H1 (cell line): ENCODE measurements around the gene YAF2. TPM values are rescaled to one million over a fixed set of nuclear protein-coding genes. Genes with fewer than 3 reads are reported as not detected.

Experiments
- CTCF ChIA-PET: fragments of 300-600 bp; sonication (Branson Sonifier 250); formaldehyde crosslinking; loops from one replicate; lab custom pipeline; 2021; ENCODE audit not compliant: partially characterized antibody; lab: Charles Lee
- POLR2A ChIA-PET: fragments of 300-600 bp; sonication (Branson Sonifier 250); formaldehyde crosslinking; loops from one replicate; lab custom pipeline; 2021; ENCODE audit warnings: inconsistent platforms; ENCODE audit not compliant: partially characterized antibody; lab: Charles Lee
- DNase-seq, 2 experiments: peaks; one replicate each; pipeline versions ENCODE4 v3.0.0 to v3.0.0-alpha.2; 2010 to 2022; ENCODE audit warnings: low spot score in 2 of 2, low read depth in 1 of 2, mixed read lengths in 1 of 2
- FAIRE-seq: peaks from 2 replicates; lab custom pipeline; 2011; peaks lifted over from hg19 to GRCh38; lab: Jason Lieb, UNC
- H2AFZ ChIP-seq: 2 replicates; pipeline ENCODE4 v1.8.1; 2012; ENCODE audit warnings: low read length, inconsistent platforms
- H2AK5ac ChIP-seq: 2 replicates; pipeline ENCODE4 v1.6.1; 2013; ENCODE audit warnings: low read depth, low read length
- H2BK120ac ChIP-seq: replicated peaks from 2 replicates; pipeline ENCODE3; 2013; ENCODE audit warnings: low read depth, low read length, inconsistent platforms
- H2BK12ac ChIP-seq: 2 replicates; pipeline ENCODE4 v1.6.1; 2013; ENCODE audit warnings: low read depth, low read length
- H2BK15ac ChIP-seq: 2 replicates; pipeline ENCODE4 v1.6.1; 2013; ENCODE audit warnings: low read length
- H2BK20ac ChIP-seq: 2 replicates; pipeline ENCODE4 v1.6.1; 2013; ENCODE audit warnings: low read length
- H2BK5ac ChIP-seq: 2 replicates; pipeline ENCODE4 v1.6.1; 2013; ENCODE audit warnings: low read depth, low read length
- H3K14ac ChIP-seq: 2 replicates; pipeline ENCODE4 v1.6.1; 2013; ENCODE audit warnings: inconsistent platforms; ENCODE audit not compliant: insufficient read length
- H3K18ac ChIP-seq: 2 replicates; pipeline ENCODE4 v1.6.1; 2013; ENCODE audit warnings: low read length; ENCODE audit errors: extremely low read depth
- H3K23ac ChIP-seq: 2 replicates; pipeline ENCODE4 v1.6.1; 2013; ENCODE audit warnings: inconsistent platforms; ENCODE audit not compliant: insufficient read length
- H3K23me2 ChIP-seq: 2 replicates; pipeline ENCODE4 v1.6.1; 2013; ENCODE audit warnings: low read depth, low read length
- H3K27ac ChIP-seq: 2 replicates; pipeline ENCODE4 v1.6.1; 2011; ENCODE audit warnings: low read depth, low read length, inconsistent platforms
- H3K27me3 ChIP-seq, 4 experiments: replicated peaks in 1 of 4; 1 replicate in 1 of 4; 2 replicates in 3 of 4; pipeline versions ENCODE4 v1.6.1 to v1.8.1; 2011 to 2013; ENCODE audit warnings: low read length in 3 of 4, mild to moderate bottlenecking in 3 of 4, inconsistent platforms in 2 of 4, mixed read lengths in 2 of 4, moderate library complexity in 1 of 4; ENCODE audit not compliant: control insufficient read depth in 3 of 4, insufficient read depth in 3 of 4; ENCODE audit errors: extremely low read depth in 1 of 4
- H3K36me3 ChIP-seq, 4 experiments: 2 replicates each; pipeline versions ENCODE4 v1.6.1 to v1.8.1; 2011 to 2013; ENCODE audit warnings: mild to moderate bottlenecking in 4 of 4, low read length in 3 of 4, moderate library complexity in 2 of 4, control low read depth in 1 of 4, inconsistent platforms in 1 of 4; ENCODE audit not compliant: insufficient read depth in 4 of 4, control insufficient read depth in 2 of 4
- H3K4ac ChIP-seq: replicated peaks from 2 replicates; pipeline ENCODE3; 2013; ENCODE audit warnings: low read length, low read depth, mixed read lengths, inconsistent platforms; ENCODE audit not compliant: insufficient read length
- H3K4me1 ChIP-seq, 4 experiments: replicated peaks in 1 of 4; 1 replicate in 1 of 4; 2 replicates in 3 of 4; pipeline versions ENCODE4 v1.6.1 to v1.8.1; 2011 to 2013; ENCODE audit warnings: low read length in 3 of 4, inconsistent platforms in 2 of 4, mixed read lengths in 1 of 4; ENCODE audit not compliant: insufficient read depth in 4 of 4, control insufficient read depth in 3 of 4
- H3K4me2 ChIP-seq, 2 experiments: 2 replicates each; pipeline versions ENCODE4 v1.6.1 to v1.8.1; 2011 to 2013; ENCODE audit warnings: low read depth in 2 of 2, low read length in 2 of 2, control low read depth in 1 of 2, inconsistent platforms in 1 of 2, mild to moderate bottlenecking in 1 of 2; ENCODE audit not compliant: insufficient read depth in 1 of 2
- H3K4me3 ChIP-seq, 4 experiments: fragments of 200-600, 300-600 bp in 1 of 4; sonication (generic), shearing (Covaris generic), sonication (Bioruptor Twin) in 1 of 4; 2 replicates each; pipeline versions ENCODE4 v1.5.1 to v1.8.1; 2011 to 2016; ENCODE audit warnings: low read length in 4 of 4, low read depth in 3 of 4, control low read depth in 2 of 4, inconsistent platforms in 2 of 4, mild to moderate bottlenecking in 2 of 4, mixed read lengths in 1 of 4, moderate library complexity in 1 of 4; ENCODE audit not compliant: insufficient read depth in 2 of 4; ENCODE audit errors: extremely low read depth in 1 of 4
- H3K56ac ChIP-seq: replicated peaks from 2 replicates; pipeline ENCODE3; 2013; ENCODE audit warnings: low read depth, mild to moderate bottlenecking, mixed read lengths, low read length, inconsistent platforms; ENCODE audit not compliant: insufficient read length
- H3K79me1 ChIP-seq: 2 replicates; pipeline ENCODE4 v1.6.1; 2013; ENCODE audit warnings: low read depth, low read length, control low read depth
- H3K79me2 ChIP-seq, 2 experiments: 2 replicates each; pipeline versions ENCODE4 v1.6.1 to v1.8.1; 2012 to 2013; ENCODE audit warnings: low read length in 2 of 2, mild to moderate bottlenecking in 2 of 2, inconsistent platforms in 1 of 2; ENCODE audit not compliant: insufficient read depth in 2 of 2, control insufficient read depth in 1 of 2
- H3K9ac ChIP-seq, 4 experiments: replicated peaks in 1 of 4; 1 replicate in 1 of 4; 2 replicates in 3 of 4; pipeline versions ENCODE4 v1.6.1 to v1.8.1; 2011 to 2013; ENCODE audit warnings: low read depth in 3 of 4, low read length in 3 of 4, control low read depth in 2 of 4, mild to moderate bottlenecking in 2 of 4, moderate library complexity in 2 of 4, inconsistent platforms in 1 of 4; ENCODE audit errors: extremely low read depth in 1 of 4
- H3K9me3 ChIP-seq, 2 experiments: 2 replicates each; pipeline versions ENCODE4 v1.6.1 to v1.8.1; 2012 to 2013; ENCODE audit warnings: mild to moderate bottlenecking in 2 of 2, moderate library complexity in 2 of 2, control low read depth in 1 of 2, inconsistent platforms in 1 of 2, low read depth in 1 of 2, low read length in 1 of 2, mixed read lengths in 1 of 2; ENCODE audit not compliant: insufficient read depth in 2 of 2
- H4K20me1 ChIP-seq, 2 experiments: replicated peaks in 1 of 2; 2 replicates each; pipeline versions ENCODE3 to v1.8.1; 2011 to 2013; ENCODE audit warnings: inconsistent platforms in 2 of 2, low read length in 2 of 2, mild to moderate bottlenecking in 1 of 2; ENCODE audit not compliant: insufficient read depth in 2 of 2, control insufficient read depth in 1 of 2
- H4K5ac ChIP-seq: 2 replicates; pipeline ENCODE4 v1.6.1; 2013; ENCODE audit warnings: low read length, low read depth, mixed read lengths, inconsistent platforms; ENCODE audit not compliant: insufficient read length
- H4K8ac ChIP-seq: 2 replicates; pipeline ENCODE4 v1.8.0; 2013; ENCODE audit warnings: mild to moderate bottlenecking, moderate library complexity, low read length, inconsistent platforms; ENCODE audit not compliant: insufficient read depth; ENCODE audit errors: extremely low read depth
- H4K91ac ChIP-seq: replicated peaks from 2 replicates; pipeline ENCODE3; 2013; ENCODE audit warnings: low read length, mixed read lengths, inconsistent platforms; ENCODE audit not compliant: insufficient read length
- BCL11A ChIP-seq, 2 experiments: IDR thresholded peaks; one replicate each; pipeline ENCODE4 v1.6.1; 2011; ENCODE audit warnings: low read depth in 2 of 2, low read length in 2 of 2, mild to moderate bottlenecking in 2 of 2
- CTCF ChIP-seq, 3 experiments: IDR thresholded peaks; 1 replicate in 2 of 3; 2 replicates in 1 of 3; pipeline versions ENCODE4 v1.5.1 to v1.6.1; 2011; ENCODE audit warnings: low read length in 3 of 3, mild to moderate bottlenecking in 3 of 3, inconsistent platforms in 2 of 3, low read depth in 1 of 3, moderate library complexity in 1 of 3; ENCODE audit not compliant: insufficient read depth in 1 of 3; ENCODE audit errors: control extremely low read depth in 1 of 3
- FOSL1 ChIP-seq: IDR thresholded peaks from 2 replicates; pipeline ENCODE4 v1.6.1; 2011; ENCODE audit warnings: mild to moderate bottlenecking, low read depth, low read length, moderate library complexity; ENCODE audit not compliant: insufficient read depth
- GABPA ChIP-seq: IDR thresholded peaks from 2 replicates; pipeline ENCODE4 v1.6.1; 2011; ENCODE audit warnings: mild to moderate bottlenecking, low read length, moderate library complexity, borderline replicate concordance; ENCODE audit not compliant: insufficient read depth
- GTF2F1 ChIP-seq: IDR thresholded peaks from 2 replicates; pipeline ENCODE4 v1.6.1; 2012; ENCODE audit warnings: low read depth, low read length, improper control_type of control experiment, borderline replicate concordance
- JUND ChIP-seq: IDR thresholded peaks from 2 replicates; pipeline ENCODE4 v1.6.1; 2011; ENCODE audit warnings: mild to moderate bottlenecking, improper control_type of control experiment, low read length
- MAX ChIP-seq: IDR thresholded peaks from 2 replicates; pipeline ENCODE4 v1.6.1; 2012; ENCODE audit warnings: inconsistent platforms
- SIN3A ChIP-seq, 2 experiments: IDR thresholded peaks in 1 of 2; conservative IDR thresholded peaks in 1 of 2; 2 replicates each; pipeline ENCODE4 v1.6.1; 2011 to 2012; ENCODE audit warnings: low read length in 2 of 2, improper control_type of control experiment in 1 of 2, low read depth in 1 of 2, mild to moderate bottlenecking in 1 of 2
- WGBS, 2 experiments: shearing (Covaris generic) in 1 of 2; methylation state at CpG; one replicate each; pipeline versions ENCODE4 v1.1.6 to v1.1.7; 2013 to 2015; ENCODE audit warnings: low lambda C conversion rate in 2 of 2, mixed read lengths in 2 of 2, inconsistent platforms in 1 of 2, low coverage in 1 of 2, missing lambda C conversion rate in 1 of 2; ENCODE audit not compliant: insufficient replicate concordance in 2 of 2, insufficient coverage in 1 of 2, insufficient read length in 1 of 2; ENCODE audit errors: extremely low coverage in 1 of 2, missing lambda C conversion rate in 1 of 2; 5-methylcytosine and 5-hydroxymethylcytosine counted together
- polyA plus RNA-seq, 7 experiments: library from polyadenylated mRNA; depleted of rRNA in 3 of 7; stranded (reverse) in 5 of 7; unstranded in 2 of 7; fragments of >200 nt in 5 of 7; fragments of 200-250 nt in 2 of 7; gene quantifications; 1 replicate in 5 of 7; 2 replicates in 1 of 7; 4 replicates in 1 of 7; pipeline versions ENCODE4 v1.2.1 to v1.2.3, GENCODE V29; 2011 to 2013; ENCODE audit warnings: missing spikeins in 2 of 7, mixed read lengths in 2 of 7
- total RNA-seq: library from RNA; stranded (reverse); fragmentation: NEBNext Ultra II Directional; extraction: Animal tissue kit (Norgen Biotek cat#: 25700); gene quantifications from 2 replicates; pipeline ENCODE4 v1.2.1, GENCODE V29; 2021

The YAF2 gene
- total and polyA plus RNA-seq, 2 of the 8 experiments (the other 6 are each of a cell fraction or from before 2014, with no cell fraction given): 0.50 to 2.2 TPM

- H3K23ac ChIP-seq: no peak overlapping the region
- no peaks in the 10 kb centered on the region for H3K9me3 ChIP-seq
- peak overlapping the region; percentile 83 to 99 for H3K4me2 ChIP-seq
- no peak overlapping the region for H4K91ac ChIP-seq
- no peak overlapping the region for H3K14ac ChIP-seq
- H3K4ac ChIP-seq: no peak overlapping the region
- WGBS, 2 experiments: 34% methylated on average over 12 of the region's 12 CpGs; no CpG with 5 or more reads in 1 of the 2 experiments
- POLR2A ChIA-PET: interaction anchor here (1.0 kb wide), 1 partner anchor 9 kb away, joined by 3 read pairs; no protein-coding TSS in a partner anchor
- no peak overlapping the region for H4K8ac ChIP-seq
- H4K20me1 ChIP-seq: peaks cover 2 to 12% of the 10 kb centered on the region in 2 experiments
- no peak overlapping the region for H3K18ac ChIP-seq
- no peak overlapping the region for H2AK5ac ChIP-seq
- no peaks in the 10 kb centered on the region for H3K36me3 ChIP-seq
- H2BK120ac ChIP-seq: no peak overlapping the region
- H3K79me2 ChIP-seq: peaks cover 3 to 40% of the 10 kb centered on the region in 2 experiments; a peak in 3 of 4 replicates
- no peak overlapping the region for H4K5ac ChIP-seq
- 0 out of 2 replicates have a peak overlapping the region, but pooled peaks have one; percentile 3 for H2AFZ ChIP-seq
- H3K4me3 ChIP-seq: peak overlapping the region; percentile 60 to 83 (median 80)
- no peak overlapping the region for H2BK20ac ChIP-seq
- H2BK15ac ChIP-seq: no peak overlapping the region
- H3K27me3 ChIP-seq: peaks cover 0 to 11% (median 0%) of the 10 kb centered on the region in 4 experiments; a peak in 3 of 7 replicates
- H2BK5ac ChIP-seq: no peak overlapping the region
- no peak overlapping the region for H3K56ac ChIP-seq
- peak overlapping the region; percentile 45 to 70 (median 56); a peak in 5 of 7 replicates for H3K9ac ChIP-seq
- H3K23me2 ChIP-seq: peaks cover 11% of the 10 kb centered on the region
- no peak for DNase-seq
- peaks cover 4% of the 10 kb centered on the region; the same call in 1 of the 2 replicates for H3K79me1 ChIP-seq
- H3K4me1 ChIP-seq: peaks cover 4 to 12% (median 8%) of the 10 kb centered on the region in 4 experiments; a peak in 5 of 7 replicates
- no peak overlapping the region for H2BK12ac ChIP-seq
- FAIRE-seq: no peak
- CTCF ChIA-PET: interaction anchor here (2.3 kb wide), 1 partner anchor 228 kb away, joined by 10 read pairs; no protein-coding TSS in a partner anchor
- H3K27ac ChIP-seq: no peak overlapping the region
- no peak for TF ChIP-seq CTCF (IDR thresholded peaks at IDR 0.05; ENCODE audit: control extremely low read depth in 1 of 3, insufficient read depth in 1 of 3, low read depth in 1 of 3, low read length in 3 of 3)
- no peak for TF ChIP-seq SIN3A (conservative IDR thresholded peaks at IDR 0.05 in 1 of 2, IDR thresholded peaks at IDR 0.05 in 1 of 2; ENCODE audit: low read depth in 1 of 2, low read length in 2 of 2)
- no peak for TF ChIP-seq JUND
- TF ChIP-seq GTF2F1: no peak
- TF ChIP-seq GABPA: no peak
- TF ChIP-seq BCL11A (IDR thresholded peaks at IDR 0.05; ENCODE audit: low read depth in 2 of 2, low read length in 2 of 2): no peak
- no peak for TF ChIP-seq FOSL1
- no peak for TF ChIP-seq MAX
Observed at GRCh38 chr12:42143452-42144157, 94.4 kb downstream of the YAF2 start.
